Stimulated activated naive CD8-positive, alpha-beta T cell treated with anti-CD3 and anti-CD28 coated beads, Interleukin-15, Interleukin-2, amounts not matched to agents 100 ng/mL and 50 ng/mL, for 24 hours (primary cell): ENCODE measurements around the gene SLC9C2.
A peak's percentile ranks its signal among the peaks of the same experiment; 100 is the strongest.

ENCODE experiments used
- H3K27ac Mint-ChIP-seq: one replicate; pipeline ENCODE4 v1.8.0; 2021; ENCODE audit warnings: mild to moderate bottlenecking, mixed read lengths
- H3K27me3 Mint-ChIP-seq: one replicate; pipeline ENCODE4 v1.8.0; 2021; ENCODE audit warnings: mixed read lengths
- H3K36me3 Mint-ChIP-seq: one replicate; pipeline ENCODE4 v1.8.0; 2021; ENCODE audit warnings: low read depth, mixed read lengths
- H3K4me1 Mint-ChIP-seq: one replicate; pipeline ENCODE4 v1.8.0; 2021; ENCODE audit warnings: low read depth, mixed read lengths
- H3K4me3 Mint-ChIP-seq: one replicate; pipeline ENCODE4 v1.8.0; 2021; ENCODE audit warnings: mild to moderate bottlenecking, mixed read lengths
- H3K9me3 Mint-ChIP-seq: one replicate; pipeline ENCODE4 v1.8.0; 2021; ENCODE audit warnings: mixed read lengths

Gene SLC9C2

DNA sequence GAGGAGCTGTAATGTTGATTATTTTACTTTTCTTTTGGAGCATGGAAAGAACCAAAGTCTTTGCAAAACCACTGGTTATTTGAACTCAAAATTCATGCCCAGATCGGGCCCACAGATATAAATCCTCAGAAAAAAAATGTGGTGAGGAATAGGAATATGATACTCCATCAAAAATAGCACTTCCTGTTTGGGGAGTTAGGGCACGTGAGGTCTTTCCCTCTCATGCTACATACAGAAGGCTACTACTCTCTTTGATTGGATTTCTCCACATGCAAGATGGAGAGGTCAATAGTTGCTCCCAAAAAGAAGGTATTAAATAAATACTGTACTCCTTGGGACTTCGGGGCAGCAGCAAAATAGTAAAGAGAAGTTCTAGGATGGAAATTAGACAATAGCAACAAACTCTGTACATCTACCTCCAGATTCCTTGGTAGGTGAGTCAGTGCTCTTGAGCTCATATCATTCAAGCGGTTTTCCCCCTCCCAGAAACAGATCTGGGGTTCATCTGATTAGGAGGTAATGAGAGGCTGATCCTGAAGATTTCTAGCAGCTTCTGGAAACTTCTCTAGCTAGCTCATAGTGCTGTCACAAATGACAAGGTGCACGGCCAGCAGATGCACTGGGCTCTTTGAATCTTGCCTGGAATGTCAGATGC, 47.1 kb downstream of the SLC9C2 start:
- Mint-ChIP-seq H3K9me3 (no peaks in the 10 kb centered on the region), H3K27me3 (no peaks in the 10 kb centered on the region), H3K27ac (no peak overlapping the region), H3K4me1 (peaks cover 25% of the 10 kb centered on the region), H3K36me3 (no peaks in the 10 kb centered on the region), H3K4me3 (no peak overlapping the region)

DNA sequence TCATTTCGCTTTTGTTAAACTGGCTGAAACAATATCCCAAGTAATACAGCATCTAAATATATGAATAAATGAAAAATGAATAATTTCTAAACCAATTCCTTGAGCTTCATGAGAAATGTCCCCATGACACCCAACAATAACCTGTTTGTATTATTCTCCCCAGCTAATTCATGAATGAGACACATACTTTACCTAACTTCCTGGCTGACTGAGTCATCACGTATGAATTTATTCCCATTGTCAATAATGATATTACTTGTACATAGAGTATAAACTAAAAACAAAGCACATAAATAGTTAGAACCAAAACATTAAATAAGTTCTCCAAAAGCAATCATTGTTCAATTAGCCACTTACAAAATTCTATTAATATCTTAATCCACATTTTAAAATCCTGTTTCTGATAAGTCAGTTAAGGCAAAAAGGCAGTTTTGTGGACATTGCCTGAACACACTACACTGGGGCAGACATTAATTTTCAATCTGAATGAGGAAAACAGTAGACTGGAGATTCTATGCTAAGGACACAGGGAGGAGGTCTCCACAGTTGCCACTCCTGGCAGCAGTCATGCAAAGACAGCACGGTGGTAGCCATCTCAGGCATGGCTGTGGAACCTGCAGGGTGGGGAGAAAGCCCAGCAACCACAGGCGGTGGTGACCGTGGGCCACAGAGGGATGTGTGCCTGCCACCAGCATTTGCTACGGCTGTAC, 48.2 kb downstream of the SLC9C2 start:
- Mint-ChIP-seq H3K4me3 (no peak overlapping the region), H3K27ac (no peak overlapping the region), H3K36me3 (no peaks in the 10 kb centered on the region), H3K9me3 (no peaks in the 10 kb centered on the region), H3K27me3 (no peaks in the 10 kb centered on the region), H3K4me1 (peaks cover 33% of the 10 kb centered on the region)

DNA sequence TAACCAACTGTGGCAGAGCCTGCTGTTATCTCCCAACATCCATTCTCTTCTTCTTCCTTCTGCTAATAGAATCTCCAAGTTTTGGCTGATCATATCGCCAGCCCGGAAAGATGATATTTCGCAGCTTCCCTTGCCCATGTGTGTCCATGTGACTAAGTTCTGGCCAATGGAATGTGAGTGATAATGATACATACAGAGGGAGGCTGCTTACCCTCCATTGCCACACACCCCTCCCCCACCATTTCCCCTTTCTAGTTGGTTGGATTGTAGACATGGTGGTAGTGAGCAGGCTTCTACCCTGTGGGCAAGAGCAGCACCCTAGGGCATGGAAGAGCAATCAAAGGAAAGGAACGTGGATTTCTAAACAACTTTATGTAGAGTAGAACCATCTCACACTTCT, 48.8 kb downstream of the SLC9C2 start:
- Mint-ChIP-seq H3K4me3 (no peak overlapping the region), H3K36me3 (no peaks in the 10 kb centered on the region), H3K27ac (no peak overlapping the region), H3K27me3 (no peaks in the 10 kb centered on the region), H3K4me1 (peaks cover 39% of the 10 kb centered on the region), H3K9me3 (no peaks in the 10 kb centered on the region)

DNA sequence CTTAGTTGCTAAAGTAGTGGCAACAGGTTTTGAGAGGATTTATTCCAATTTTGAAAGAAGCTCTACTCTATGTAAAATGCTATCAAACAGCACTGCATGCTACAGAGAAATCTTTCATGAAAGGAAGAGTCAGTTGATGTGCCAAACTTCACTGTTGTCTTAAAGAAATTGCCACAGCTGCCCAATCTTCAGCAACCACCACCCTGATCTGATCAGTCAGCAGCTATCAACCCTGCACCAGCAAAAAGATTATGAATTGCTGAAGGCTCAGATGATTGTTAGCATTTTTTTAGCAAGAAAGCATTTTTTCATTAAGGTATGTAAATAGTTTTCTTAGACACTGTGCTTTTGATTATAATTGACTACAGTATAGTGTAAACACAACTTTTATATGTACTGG, 49.6 kb downstream of the SLC9C2 start:
- no peaks in the 10 kb centered on the region for H3K27me3 Mint-ChIP-seq
- peaks cover 40% of the 10 kb centered on the region for H3K4me1 Mint-ChIP-seq
- no peak overlapping the region for H3K4me3 Mint-ChIP-seq

DNA sequence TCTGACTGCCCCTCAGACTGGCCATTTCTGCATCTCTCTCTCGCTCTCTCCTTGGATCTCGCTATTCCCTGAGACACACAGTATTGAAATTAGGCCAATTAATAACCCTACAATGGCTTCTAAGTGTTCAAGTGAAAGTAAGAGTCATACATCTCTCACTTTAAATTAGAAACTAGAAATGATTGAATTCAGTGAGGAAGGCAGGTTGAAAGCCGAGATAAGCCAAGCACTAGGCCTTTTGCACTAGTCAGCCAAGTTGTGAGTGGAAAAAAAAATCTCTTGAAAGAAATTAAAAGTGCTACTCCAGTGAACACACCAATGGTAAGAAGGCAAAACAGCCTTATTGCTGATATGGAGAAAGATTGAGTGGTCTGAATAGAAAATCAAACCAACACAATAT, 51.2 kb downstream of the SLC9C2 start:
- Mint-ChIP-seq H3K9me3 (no peaks in the 10 kb centered on the region), H3K27ac (peak overlapping the region; percentile 16), H3K4me3 (no peak overlapping the region), H3K36me3 (no peaks in the 10 kb centered on the region), H3K27me3 (no peaks in the 10 kb centered on the region), H3K4me1 (peaks cover 37% of the 10 kb centered on the region)

More for the DNA sequence above, 49.6 kb downstream of the SLC9C2 start:
- no peaks in the 10 kb centered on the region for H3K9me3 Mint-ChIP-seq
- no peaks in the 10 kb centered on the region for H3K36me3 Mint-ChIP-seq
- H3K27ac Mint-ChIP-seq: no peak overlapping the region

DNA sequence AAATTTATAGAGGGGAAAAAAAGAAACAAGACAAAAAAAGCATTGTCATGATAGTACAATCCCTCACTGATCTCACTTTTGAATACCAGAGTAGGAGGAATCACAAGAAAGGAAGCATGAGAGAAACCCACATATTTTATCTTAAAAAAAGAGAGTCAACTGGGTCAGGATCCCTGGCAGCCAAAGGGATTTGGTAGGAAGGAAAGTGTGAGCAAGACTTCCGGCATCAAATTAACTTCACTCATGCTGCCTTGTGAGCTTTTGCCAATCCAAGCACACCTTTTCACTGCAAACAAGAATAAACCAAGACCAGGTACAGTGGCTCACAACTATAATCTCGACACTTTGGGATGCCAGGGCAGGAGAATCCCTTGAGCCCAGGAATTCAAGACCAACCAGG, 53.1 kb downstream of the SLC9C2 start:
- H3K27me3 Mint-ChIP-seq: no peaks in the 10 kb centered on the region
- no peak overlapping the region for H3K27ac Mint-ChIP-seq
- no peaks in the 10 kb centered on the region for H3K36me3 Mint-ChIP-seq
- peaks cover 37% of the 10 kb centered on the region for H3K4me1 Mint-ChIP-seq
- no peaks in the 10 kb centered on the region for H3K9me3 Mint-ChIP-seq
- no peak overlapping the region for H3K4me3 Mint-ChIP-seq

DNA sequence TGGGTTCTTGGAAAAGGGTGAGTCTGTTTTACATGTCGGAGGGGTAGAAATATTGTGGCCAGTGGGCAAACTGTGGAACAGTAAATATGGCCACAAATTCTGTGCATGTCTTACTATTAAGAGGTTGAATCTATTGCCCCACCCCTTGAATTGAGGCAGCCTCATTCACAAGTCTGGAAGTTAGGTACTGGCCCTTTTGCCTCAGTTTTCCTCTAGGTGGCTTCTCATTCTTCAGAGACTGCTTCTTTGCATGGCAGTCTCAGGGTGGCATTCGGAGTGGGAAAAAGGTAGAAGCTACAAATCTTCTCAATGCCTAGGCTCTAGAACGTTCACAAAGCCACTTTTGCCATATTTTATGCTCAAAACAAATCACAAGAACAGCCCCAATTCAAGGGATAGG, 57.2 kb downstream of the SLC9C2 start:
- Mint-ChIP-seq H3K9me3 (peaks cover 3% of the 10 kb centered on the region), H3K36me3 (no peaks in the 10 kb centered on the region), H3K4me3 (no peak overlapping the region), H3K4me1 (peaks cover 14% of the 10 kb centered on the region), H3K27ac (no peak overlapping the region), H3K27me3 (no peaks in the 10 kb centered on the region)

DNA sequence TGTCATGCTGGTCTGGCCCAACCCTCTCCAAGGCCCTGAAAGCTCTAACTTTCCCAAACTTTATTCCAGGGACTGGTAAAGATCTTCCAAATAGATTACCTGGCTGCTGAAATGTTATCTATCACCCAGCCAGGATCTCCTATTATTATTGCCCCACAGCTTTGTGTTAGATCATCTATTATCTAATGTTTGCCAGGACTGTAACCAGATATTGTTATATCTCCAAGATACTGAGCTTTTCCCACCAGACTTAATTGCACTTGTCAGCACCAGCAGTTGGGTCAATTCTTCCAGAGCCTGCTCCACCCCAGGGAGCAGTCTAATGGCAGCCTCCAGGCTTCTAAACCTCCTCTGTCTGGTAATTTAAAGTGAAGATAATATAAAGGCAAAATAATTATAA, 66.6 kb downstream of the SLC9C2 start:
- no peaks in the 10 kb centered on the region for H3K36me3 Mint-ChIP-seq
- H3K4me1 Mint-ChIP-seq: peaks cover 10% of the 10 kb centered on the region
- H3K27ac Mint-ChIP-seq: no peak overlapping the region
- peaks cover 11% of the 10 kb centered on the region for H3K9me3 Mint-ChIP-seq
- H3K27me3 Mint-ChIP-seq: no peaks in the 10 kb centered on the region
- H3K4me3 Mint-ChIP-seq: no peak overlapping the region

DNA sequence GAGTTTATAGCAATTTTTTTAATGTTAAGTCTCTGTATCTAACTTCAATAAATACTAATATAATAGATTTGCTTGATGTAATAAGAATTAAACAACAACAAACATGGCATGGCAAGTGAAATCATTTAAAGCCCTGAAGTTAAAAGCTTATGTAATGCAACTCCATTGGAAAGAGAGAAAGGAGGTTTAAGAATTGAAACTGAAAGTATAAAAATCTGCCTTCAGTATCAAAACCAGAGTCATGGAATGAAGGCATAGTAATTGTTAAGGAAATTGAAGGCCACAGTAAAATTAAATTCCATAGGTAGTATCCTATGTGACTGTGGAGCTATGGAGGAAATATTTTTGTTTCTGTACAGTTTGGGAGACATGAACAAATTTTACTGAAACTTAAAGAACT, 70.6 kb downstream of the SLC9C2 start:
- Mint-ChIP-seq H3K27ac (no peak overlapping the region), H3K9me3 (no peaks in the 10 kb centered on the region), H3K4me3 (no peak overlapping the region), H3K36me3 (no peaks in the 10 kb centered on the region), H3K27me3 (no peaks in the 10 kb centered on the region), H3K4me1 (peaks cover 20% of the 10 kb centered on the region)

DNA sequence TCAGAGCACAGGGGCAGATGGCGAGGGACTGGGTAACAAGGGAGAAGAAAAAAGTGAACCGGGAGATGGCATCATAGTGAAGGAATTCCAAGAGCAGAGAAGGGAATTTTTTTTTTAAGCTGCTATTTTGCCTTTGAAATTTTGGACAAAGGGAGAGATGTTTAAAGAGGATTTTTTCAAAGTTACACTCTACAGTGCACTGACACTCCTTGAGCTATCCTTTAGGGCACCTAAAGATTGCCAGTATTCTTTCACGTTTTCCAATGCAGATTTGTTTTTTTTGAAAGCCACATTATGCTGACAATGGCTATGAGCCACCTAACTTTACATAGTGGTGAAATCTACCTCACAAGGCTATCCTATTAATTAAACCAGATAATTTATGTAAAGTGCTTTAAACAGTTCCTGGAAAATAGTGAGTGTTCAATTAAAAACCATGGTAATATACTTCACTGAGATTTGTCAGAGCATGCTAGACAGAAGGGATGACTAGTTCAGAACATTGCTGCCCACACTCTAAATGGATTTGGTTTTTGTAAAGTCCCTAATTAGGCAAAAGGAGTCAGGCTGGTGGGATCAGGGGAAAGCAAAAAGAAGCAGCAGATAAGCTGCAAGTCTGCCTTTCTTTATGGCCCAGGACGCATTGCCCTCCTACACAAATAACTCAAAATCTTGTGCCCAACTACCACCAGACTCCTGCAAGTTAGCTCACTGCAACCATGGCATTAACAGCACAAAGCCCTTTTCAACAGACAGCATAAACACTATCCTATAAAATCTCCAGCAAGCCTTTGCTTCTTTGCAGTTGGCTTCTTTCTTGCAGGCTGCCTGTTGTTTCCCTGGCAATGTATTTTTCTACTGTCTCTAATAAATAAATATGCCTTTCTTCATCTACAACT, 71.8 kb downstream of the SLC9C2 start:
- no peaks in the 10 kb centered on the region for H3K9me3 Mint-ChIP-seq
- no peak overlapping the region for H3K27ac Mint-ChIP-seq
- no peak overlapping the region for H3K4me3 Mint-ChIP-seq
- no peaks in the 10 kb centered on the region for H3K27me3 Mint-ChIP-seq
- no peaks in the 10 kb centered on the region for H3K36me3 Mint-ChIP-seq
- H3K4me1 Mint-ChIP-seq: peaks cover 20% of the 10 kb centered on the region

DNA sequence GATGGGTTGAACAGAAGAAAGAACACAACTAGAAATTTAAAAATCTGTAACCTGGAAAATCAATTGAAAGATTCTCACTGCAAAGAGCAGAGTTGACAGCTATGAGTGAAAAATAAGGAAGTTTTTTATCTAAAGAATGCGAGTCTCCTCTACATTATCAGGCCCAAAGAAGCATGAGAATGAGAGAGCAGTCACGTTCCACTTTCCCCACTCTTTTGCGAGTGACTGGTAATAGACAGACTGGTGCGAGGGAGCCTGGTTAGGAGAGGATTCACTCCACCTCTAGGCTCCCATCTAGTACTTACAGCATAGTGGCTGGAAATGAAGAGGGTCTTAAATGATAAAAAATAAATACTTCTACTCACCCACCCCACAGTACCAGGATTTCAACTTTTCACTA, 73.8 kb downstream of the SLC9C2 start:
- Mint-ChIP-seq H3K4me1 (peaks cover 20% of the 10 kb centered on the region), H3K36me3 (no peaks in the 10 kb centered on the region), H3K9me3 (no peaks in the 10 kb centered on the region), H3K27me3 (no peaks in the 10 kb centered on the region), H3K27ac (no peak overlapping the region), H3K4me3 (no peak overlapping the region)

DNA sequence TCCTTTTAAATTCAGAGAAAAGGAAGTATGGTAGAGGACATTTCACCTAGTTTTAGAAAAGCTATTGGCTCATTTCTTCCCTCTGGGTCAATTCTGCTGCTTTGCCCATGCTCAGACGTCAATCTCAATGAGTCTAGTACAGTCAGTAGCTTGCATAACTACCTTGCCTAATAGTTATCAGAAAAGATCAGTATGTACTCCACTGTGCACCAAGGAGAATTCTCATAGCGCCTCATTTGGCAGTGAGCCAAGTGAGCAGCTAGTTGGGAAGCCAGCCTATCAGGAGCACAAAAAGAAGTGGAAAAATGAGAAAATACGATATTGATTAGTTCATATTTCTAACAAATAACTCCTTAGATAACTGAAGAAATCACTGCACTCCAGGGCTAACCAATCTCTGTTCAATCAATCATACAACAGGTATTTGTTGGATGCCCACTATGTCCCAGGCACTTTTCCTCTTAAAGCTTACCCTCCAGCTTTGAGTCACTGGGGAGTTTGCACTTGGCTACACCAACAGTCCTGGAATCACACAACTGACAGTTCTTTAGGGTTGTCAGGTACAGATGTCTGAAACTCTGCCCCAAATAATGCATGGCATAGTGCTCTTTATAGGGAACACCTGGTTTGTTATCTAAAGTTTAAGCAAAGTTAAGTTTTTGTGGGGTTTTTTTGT, 75.6 kb downstream of the SLC9C2 start:
- Mint-ChIP-seq H3K36me3 (no peaks in the 10 kb centered on the region), H3K4me3 (no peak overlapping the region), H3K27me3 (no peaks in the 10 kb centered on the region), H3K9me3 (no peaks in the 10 kb centered on the region), H3K27ac (no peak overlapping the region), H3K4me1 (peaks cover 17% of the 10 kb centered on the region)

DNA sequence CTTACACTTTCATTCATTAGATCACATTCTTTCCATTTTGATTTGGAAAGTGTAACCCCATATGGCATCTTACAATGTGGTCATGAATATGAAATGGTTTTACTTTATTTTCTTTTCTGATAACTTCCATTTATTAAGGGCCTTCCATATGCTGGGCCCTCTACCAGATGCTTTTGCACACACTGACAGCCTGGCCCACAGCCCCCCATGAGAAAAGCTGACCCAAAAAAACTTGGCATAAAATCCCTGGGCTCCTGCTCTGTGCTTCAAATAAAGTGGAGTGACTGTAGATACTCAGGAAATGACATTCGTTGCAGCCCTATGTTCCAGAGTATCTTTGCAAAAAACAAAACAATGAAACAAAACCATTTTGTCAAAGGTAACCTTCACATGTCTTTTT, 76.9 kb downstream of the SLC9C2 start:
- no peaks in the 10 kb centered on the region for H3K27me3 Mint-ChIP-seq
- no peaks in the 10 kb centered on the region for H3K36me3 Mint-ChIP-seq
- peaks cover 10% of the 10 kb centered on the region for H3K4me1 Mint-ChIP-seq
- no peaks in the 10 kb centered on the region for H3K9me3 Mint-ChIP-seq
- H3K27ac Mint-ChIP-seq: no peak overlapping the region
- H3K4me3 Mint-ChIP-seq: no peak overlapping the region

DNA sequence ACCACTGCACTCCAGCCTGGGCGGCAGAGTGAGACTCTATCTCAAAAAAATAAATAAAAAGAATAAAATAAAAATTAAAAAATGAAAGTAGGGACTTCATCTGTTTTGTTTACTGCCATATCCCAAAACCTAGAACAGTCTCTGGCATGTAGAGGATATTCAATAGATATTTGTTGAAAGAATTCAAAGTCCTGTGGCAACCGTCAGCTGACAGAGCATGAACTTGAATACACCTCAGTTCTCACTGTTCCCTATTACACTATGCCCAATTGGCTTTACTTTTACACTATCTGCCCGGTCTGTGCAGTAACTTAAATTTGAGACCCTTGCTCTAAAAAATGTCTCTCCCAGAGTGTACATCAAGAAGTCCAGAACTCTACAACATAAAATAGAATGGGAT, 79.5 kb downstream of the SLC9C2 start:
- Mint-ChIP-seq H3K27me3 (no peaks in the 10 kb centered on the region), H3K4me1 (peaks cover 8% of the 10 kb centered on the region), H3K9me3 (no peaks in the 10 kb centered on the region), H3K4me3 (no peak overlapping the region), H3K36me3 (no peaks in the 10 kb centered on the region), H3K27ac (no peak overlapping the region)

DNA sequence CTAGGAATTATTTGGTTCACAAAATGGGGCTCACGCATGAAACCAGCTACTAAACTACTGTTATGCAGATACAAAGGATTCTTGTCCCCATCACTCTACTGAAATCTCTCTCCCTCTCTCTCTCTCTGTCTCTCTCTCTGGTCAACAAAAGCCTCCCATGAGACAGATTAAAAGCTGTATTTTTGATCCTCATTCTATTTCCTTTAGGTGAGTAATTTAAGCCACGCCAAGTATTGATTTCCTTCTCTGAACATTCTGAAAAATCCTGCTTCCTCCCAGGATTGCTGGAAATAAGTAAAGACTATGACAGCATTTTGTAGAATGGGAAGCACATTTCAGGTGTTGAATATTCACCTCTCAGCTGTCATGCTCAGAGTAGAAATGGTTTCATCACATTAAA, 82.1 kb downstream of the SLC9C2 start:
- H3K4me3 Mint-ChIP-seq: no peak overlapping the region
- H3K27me3 Mint-ChIP-seq: no peaks in the 10 kb centered on the region
- no peak overlapping the region for H3K27ac Mint-ChIP-seq
- no peaks in the 10 kb centered on the region for H3K36me3 Mint-ChIP-seq
- H3K4me1 Mint-ChIP-seq: peaks cover 7% of the 10 kb centered on the region
- H3K9me3 Mint-ChIP-seq: no peaks in the 10 kb centered on the region
